ENCODE measurements around the gene SPATA22. TPM values are rescaled to one million over a fixed set of nuclear protein-coding genes. Genes with fewer than 3 reads are reported as not detected.
"Not testable (repeated sequence)": the region's sequence is repeated elsewhere in the genome, so short reads cannot be mapped to it uniquely, and the experiment has no call there.

SPATA22 gene
- total and polyA plus RNA-seq, 2 donors: 0.33 to 0.46 TPM

DNA sequence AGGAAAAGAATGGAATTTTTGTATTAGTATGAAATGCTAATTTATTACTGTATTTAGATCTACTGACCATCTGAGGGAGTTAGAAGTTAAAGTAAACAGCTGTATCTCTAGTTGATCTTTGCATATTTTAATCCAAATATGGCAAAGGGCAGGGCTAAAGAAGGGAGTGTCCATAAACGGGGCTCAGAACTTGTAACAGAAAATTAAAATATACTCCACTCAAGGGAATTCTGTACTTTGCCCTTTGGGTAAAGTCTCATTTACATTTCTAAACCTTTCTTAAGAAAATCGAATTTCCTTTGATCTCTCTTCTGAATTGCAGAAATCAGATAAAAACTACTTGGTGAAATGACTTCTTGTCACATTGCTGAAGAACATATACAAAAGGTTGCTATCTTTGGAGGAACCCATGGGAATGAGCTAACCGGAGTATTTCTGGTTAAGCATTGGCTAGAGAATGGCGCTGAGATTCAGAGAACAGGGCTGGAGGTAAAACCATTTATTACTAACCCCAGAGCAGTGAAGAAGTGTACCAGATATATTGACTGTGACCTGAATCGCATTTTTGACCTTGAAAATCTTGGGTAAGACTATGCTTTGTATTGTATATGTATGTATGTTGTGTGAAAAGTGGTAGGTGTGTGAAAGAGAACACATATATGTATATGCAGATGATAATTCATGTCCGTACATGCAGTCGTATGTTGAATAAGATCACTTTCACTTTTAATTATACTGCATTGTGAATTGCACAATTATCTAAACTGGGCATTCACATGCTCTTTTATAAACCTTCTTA is 4.4 kb upstream of the SPATA22 start, which contains the start of gene ASPA:
Gene ASPA, plus strand, starts transcription at position 186 of the 799 bp plus-strand sequence. Its CDS starts 163 bp downstream, at position 349.
- H3K4me3 ChIP-seq (ENCODE audit: low read length in 2 of 2): no peak within 1 kb of the TSS
- no peaks in the 10 kb centered on the region for H3K9me3 ChIP-seq (ENCODE audit: control insufficient read depth in 2 of 2, insufficient read depth in 1 of 2, low read length in 1 of 2)
- no peaks in the 10 kb centered on the region for H3K27me3 ChIP-seq (ENCODE audit: control insufficient read depth in 2 of 2, insufficient read depth in 1 of 2, low read length in 1 of 2)
- no peaks in the 10 kb centered on the region for H3K36me3 ChIP-seq (ENCODE audit: control insufficient read depth in 2 of 2, insufficient read depth in 2 of 2, low read length in 1 of 2)
- WGBS: 84% methylated on average over 7 of the region's 7 CpGs
- no peaks in the 10 kb centered on the region for H3K4me1 ChIP-seq (ENCODE audit: control insufficient read depth in 2 of 2, insufficient read depth in 2 of 2, low read length in 2 of 2)
- H3K27ac ChIP-seq (ENCODE audit: low read depth in 1 of 2, low read length in 1 of 2): no peak within 1 kb of the TSS
- no peak for DNase-seq (ENCODE audit: low read depth in 6 of 9, low spot score in 9 of 9)

DNA sequence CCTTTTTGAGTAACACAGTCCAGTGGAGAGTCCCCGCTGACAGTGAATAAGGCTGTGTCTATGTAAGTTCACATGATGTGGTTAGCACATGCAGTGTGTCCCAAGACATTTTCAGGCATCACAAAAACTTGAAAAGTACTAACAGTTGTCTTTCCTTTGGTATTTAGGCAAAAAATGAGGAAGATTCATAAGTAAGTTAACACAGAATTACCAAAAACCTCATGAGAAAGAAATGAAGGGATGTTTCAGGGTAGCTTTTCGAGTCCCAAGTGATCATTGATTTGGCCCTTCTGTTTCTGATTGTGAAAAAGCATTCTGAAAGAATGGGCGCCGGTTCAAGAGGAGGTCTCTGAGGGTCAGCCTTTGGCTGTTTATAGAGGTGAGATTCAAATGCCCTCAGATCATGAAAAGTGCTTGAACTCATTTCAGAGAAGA is 3.6 kb upstream of the SPATA22 start:
- H3K4me3 ChIP-seq (ENCODE audit: low read length in 2 of 2): no peak overlapping the region
- no peak overlapping the region for H3K27ac ChIP-seq (ENCODE audit: low read depth in 1 of 2, low read length in 1 of 2)
- WGBS: 80% methylated on average over 4 of the region's 4 CpGs

DNA sequence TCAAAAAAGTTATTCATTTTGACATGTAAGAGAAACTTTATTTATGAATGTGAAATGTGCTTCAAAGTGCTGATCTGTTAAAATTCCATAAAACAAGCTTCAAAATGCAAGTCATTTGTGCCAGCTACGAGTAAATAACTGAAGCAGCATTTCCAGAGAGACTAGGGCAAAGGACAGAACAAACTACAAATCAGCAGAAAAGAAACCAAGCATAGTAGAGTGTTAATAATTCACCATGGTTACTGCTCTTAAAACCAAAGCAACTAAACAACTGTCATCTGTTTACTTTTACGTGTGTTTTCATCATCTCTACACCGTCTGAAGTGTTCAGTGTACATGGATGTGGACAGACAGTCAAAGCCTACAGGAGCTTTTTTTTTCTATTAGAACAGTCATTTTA is 2.6 kb upstream of the SPATA22 start:
- no peaks in the 10 kb centered on the region for H3K27me3 ChIP-seq (ENCODE audit: control insufficient read depth in 2 of 2, insufficient read depth in 1 of 2, low read length in 1 of 2)
- no peak for DNase-seq (ENCODE audit: low read depth in 6 of 9, low spot score in 9 of 9)
- 83% methylated on average over 3 of the region's 3 CpGs for WGBS
- no peaks in the 10 kb centered on the region for H3K4me1 ChIP-seq (ENCODE audit: control insufficient read depth in 2 of 2, insufficient read depth in 2 of 2, low read length in 2 of 2)
- no peaks in the 10 kb centered on the region for H3K9me3 ChIP-seq (ENCODE audit: control insufficient read depth in 2 of 2, insufficient read depth in 1 of 2, low read length in 1 of 2)
- H3K27ac ChIP-seq (ENCODE audit: low read depth in 1 of 2, low read length in 1 of 2): no peak overlapping the region
- no peaks in the 10 kb centered on the region for H3K36me3 ChIP-seq (ENCODE audit: control insufficient read depth in 2 of 2, insufficient read depth in 2 of 2, low read length in 1 of 2)
- H3K4me3 ChIP-seq (ENCODE audit: low read length in 2 of 2): no peak overlapping the region

More for the DNA sequence above, 3.6 kb upstream of the SPATA22 start:
- H3K36me3 ChIP-seq (ENCODE audit: control insufficient read depth in 2 of 2, insufficient read depth in 2 of 2, low read length in 1 of 2): no peaks in the 10 kb centered on the region
- no peaks in the 10 kb centered on the region for H3K9me3 ChIP-seq (ENCODE audit: control insufficient read depth in 2 of 2, insufficient read depth in 1 of 2, low read length in 1 of 2)
- DNase-seq (ENCODE audit: low read depth in 6 of 9, low spot score in 9 of 9): no peak
- H3K27me3 ChIP-seq (ENCODE audit: control insufficient read depth in 2 of 2, insufficient read depth in 1 of 2, low read length in 1 of 2): no peaks in the 10 kb centered on the region
- H3K4me1 ChIP-seq (ENCODE audit: control insufficient read depth in 2 of 2, insufficient read depth in 2 of 2, low read length in 2 of 2): no peaks in the 10 kb centered on the region

DNA sequence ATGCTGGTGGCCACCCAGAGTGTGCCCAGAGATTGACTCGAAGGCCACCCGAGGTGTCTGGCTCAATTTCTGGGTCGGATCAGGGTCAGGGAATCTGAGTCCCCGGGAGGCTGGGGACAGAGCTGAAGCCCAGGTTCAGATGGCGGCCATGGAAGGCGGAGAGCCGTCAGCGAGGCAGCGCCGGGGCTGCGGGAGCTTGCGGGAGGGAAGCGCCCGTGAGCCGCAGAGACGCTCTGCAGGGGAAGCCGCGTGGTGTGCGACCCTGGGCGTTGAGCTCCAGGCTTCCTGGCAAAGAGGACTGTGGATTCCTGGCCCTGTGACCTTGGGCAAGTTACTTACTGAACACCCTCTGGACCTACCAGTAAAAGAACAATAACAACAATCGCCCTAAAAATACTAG is 518 bp upstream of the SPATA22 start:
- no peaks in the 10 kb centered on the region for H3K9me3 ChIP-seq (ENCODE audit: control insufficient read depth in 2 of 2, insufficient read depth in 1 of 2, low read length in 1 of 2)
- no peak overlapping the region for H3K4me3 ChIP-seq (ENCODE audit: low read length in 2 of 2)
- no peak overlapping the region for H3K27ac ChIP-seq (ENCODE audit: low read depth in 1 of 2, low read length in 1 of 2)
- no peaks in the 10 kb centered on the region for H3K4me1 ChIP-seq (ENCODE audit: control insufficient read depth in 2 of 2, insufficient read depth in 2 of 2, low read length in 2 of 2)
- no peaks in the 10 kb centered on the region for H3K36me3 ChIP-seq (ENCODE audit: control insufficient read depth in 2 of 2, insufficient read depth in 2 of 2, low read length in 1 of 2)
- DNase-seq (ENCODE audit: low read depth in 6 of 9, low spot score in 9 of 9): no peak
- 99% methylated on average over 21 of the region's 21 CpGs for WGBS
- H3K27me3 ChIP-seq (ENCODE audit: control insufficient read depth in 2 of 2, insufficient read depth in 1 of 2, low read length in 1 of 2): no peaks in the 10 kb centered on the region

DNA sequence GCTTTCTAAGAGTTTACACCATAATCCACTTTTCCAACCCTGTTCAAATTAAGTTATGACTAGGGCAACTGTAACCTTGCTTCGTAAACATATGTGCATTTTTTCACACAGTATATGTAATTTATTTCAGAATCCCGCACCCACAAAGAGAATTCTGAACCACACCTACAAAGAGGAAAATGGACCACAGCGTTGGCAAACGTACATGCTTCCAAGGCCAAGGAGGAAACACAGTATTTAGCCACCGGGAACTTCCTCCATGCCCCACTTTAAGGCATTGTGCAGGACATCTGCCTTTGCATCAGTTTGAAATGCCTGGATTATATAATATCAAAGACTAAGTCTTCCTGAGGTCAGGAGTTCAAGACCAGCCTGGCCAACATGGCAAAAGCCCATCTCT is 2.1 kb downstream of the SPATA22 start:
- Histone ChIP-seq H3K4me1 (ENCODE audit: control insufficient read depth in 2 of 2, insufficient read depth in 2 of 2, low read length in 2 of 2) (no peaks in the 10 kb centered on the region), H3K27me3 (ENCODE audit: control insufficient read depth in 2 of 2, insufficient read depth in 1 of 2, low read length in 1 of 2) (no peaks in the 10 kb centered on the region), H3K4me3 (ENCODE audit: low read length in 2 of 2) (no peak overlapping the region), H3K27ac (ENCODE audit: low read depth in 1 of 2, low read length in 1 of 2) (no peak overlapping the region), H3K36me3 (ENCODE audit: control insufficient read depth in 2 of 2, insufficient read depth in 2 of 2, low read length in 1 of 2) (no peaks in the 10 kb centered on the region), H3K9me3 (ENCODE audit: control insufficient read depth in 2 of 2, insufficient read depth in 1 of 2, low read length in 1 of 2) (no peaks in the 10 kb centered on the region)
- WGBS: 85% methylated on average over 5 of the region's 5 CpGs
- DNase-seq (ENCODE audit: low read depth in 6 of 9, low spot score in 9 of 9): no peak

DNA sequence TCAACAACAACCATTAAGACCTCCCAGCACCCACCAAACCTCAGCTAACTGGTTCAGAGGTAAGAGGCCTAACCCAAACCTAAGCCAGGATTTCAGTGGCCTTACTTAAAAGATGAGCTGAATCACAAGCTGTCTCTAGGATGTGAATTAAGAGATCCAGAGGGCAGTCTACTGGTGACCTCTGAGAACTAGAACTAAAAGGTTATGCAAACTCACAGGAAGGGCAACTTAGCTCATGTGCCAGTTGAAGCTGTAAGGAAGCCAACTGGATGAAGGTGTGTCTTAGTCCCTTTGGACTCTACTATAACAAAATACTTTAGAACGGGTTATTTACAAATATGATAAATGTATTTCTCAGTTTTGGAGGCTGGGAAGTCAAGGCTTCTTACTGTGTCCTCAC is 5.3 kb downstream of the SPATA22 start:
- H3K4me3 ChIP-seq (ENCODE audit: low read length in 2 of 2); H3K27me3 ChIP-seq (ENCODE audit: control insufficient read depth in 2 of 2, insufficient read depth in 1 of 2, low read length in 1 of 2); H3K27ac ChIP-seq (ENCODE audit: low read depth in 1 of 2, low read length in 1 of 2); H3K4me1 ChIP-seq (ENCODE audit: control insufficient read depth in 2 of 2, insufficient read depth in 2 of 2, low read length in 2 of 2); DNase-seq (ENCODE audit: low read depth in 6 of 9, low spot score in 9 of 9); H3K9me3 ChIP-seq (ENCODE audit: control insufficient read depth in 2 of 2, insufficient read depth in 1 of 2, low read length in 1 of 2); H3K36me3 ChIP-seq (ENCODE audit: control insufficient read depth in 2 of 2, insufficient read depth in 2 of 2, low read length in 1 of 2): not testable (repeated sequence)
- WGBS: 98% methylated on average over 1 of the region's 1 CpG

DNA sequence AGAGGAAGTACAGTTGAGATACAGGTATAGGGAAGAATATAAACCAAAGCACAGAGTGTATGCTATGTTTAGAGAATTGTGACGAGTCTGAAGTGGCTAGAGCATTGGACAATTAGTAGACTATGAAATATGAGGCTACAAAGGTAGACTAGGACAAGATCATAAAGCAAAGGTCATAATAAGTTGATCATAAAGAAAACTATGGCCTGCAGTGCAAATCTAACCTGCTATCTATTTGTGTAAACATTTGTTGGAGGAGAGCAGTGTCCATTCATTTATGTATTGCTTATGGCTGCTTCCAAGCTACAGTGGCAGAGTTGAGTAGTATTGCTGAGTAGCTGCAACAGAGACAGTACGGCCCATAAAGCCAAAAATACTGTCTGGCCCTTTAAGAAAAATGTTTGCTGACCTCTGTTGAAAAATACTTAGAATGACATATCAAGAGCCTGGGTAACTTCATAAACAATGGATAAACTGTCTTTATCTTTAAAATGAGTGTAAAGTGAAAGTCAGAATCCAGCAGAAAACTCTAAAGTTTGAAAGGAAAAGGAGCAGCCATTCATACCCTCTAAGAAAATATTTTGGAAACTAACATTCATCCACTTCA is 23.5 kb downstream of the SPATA22 start:
- Histone ChIP-seq H3K4me1 (ENCODE audit: control insufficient read depth in 2 of 2, insufficient read depth in 2 of 2, low read length in 2 of 2) (no peaks in the 10 kb centered on the region), H3K9me3 (ENCODE audit: control insufficient read depth in 2 of 2, insufficient read depth in 1 of 2, low read length in 1 of 2) (no peaks in the 10 kb centered on the region), H3K4me3 (ENCODE audit: low read length in 2 of 2) (no peak overlapping the region), H3K27ac (ENCODE audit: low read depth in 1 of 2, low read length in 1 of 2) (no peak overlapping the region), H3K27me3 (ENCODE audit: control insufficient read depth in 2 of 2, insufficient read depth in 1 of 2, low read length in 1 of 2) (no peaks in the 10 kb centered on the region), H3K36me3 (ENCODE audit: control insufficient read depth in 2 of 2, insufficient read depth in 2 of 2, low read length in 1 of 2) (no peaks in the 10 kb centered on the region)
- DNase-seq (ENCODE audit: low read depth in 6 of 9, low spot score in 9 of 9): no peak
- 74% methylated on average over 2 of the region's 2 CpGs for WGBS

DNA sequence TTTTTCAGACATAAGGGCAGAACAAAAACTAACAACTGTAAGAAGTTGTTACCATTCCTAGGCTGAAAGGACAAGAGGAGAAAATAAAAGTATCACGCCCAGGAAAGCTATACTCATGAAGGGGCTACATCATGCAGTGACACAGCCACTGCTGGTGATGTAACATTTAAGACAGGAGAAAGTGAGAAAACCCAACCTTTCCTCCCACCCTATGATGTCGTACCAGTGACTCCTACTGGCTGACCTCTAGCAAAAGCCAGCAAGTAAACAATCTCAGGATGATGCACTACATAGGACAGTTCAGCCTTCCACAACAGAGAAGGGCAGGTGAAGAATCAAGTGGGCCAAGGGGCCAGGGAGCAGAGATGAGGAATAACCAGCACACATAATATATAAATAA is 24.0 kb downstream of the SPATA22 start:
- Histone ChIP-seq H3K9me3 (ENCODE audit: control insufficient read depth in 2 of 2, insufficient read depth in 1 of 2, low read length in 1 of 2) (no peaks in the 10 kb centered on the region), H3K36me3 (ENCODE audit: control insufficient read depth in 2 of 2, insufficient read depth in 2 of 2, low read length in 1 of 2) (no peaks in the 10 kb centered on the region), H3K27ac (ENCODE audit: low read depth in 1 of 2, low read length in 1 of 2) (no peak overlapping the region), H3K4me3 (ENCODE audit: low read length in 2 of 2) (no peak overlapping the region), H3K27me3 (ENCODE audit: control insufficient read depth in 2 of 2, insufficient read depth in 1 of 2, low read length in 1 of 2) (no peaks in the 10 kb centered on the region), H3K4me1 (ENCODE audit: control insufficient read depth in 2 of 2, insufficient read depth in 2 of 2, low read length in 2 of 2) (no peaks in the 10 kb centered on the region)
- peak in 2 of 9 donors; percentile 4 to 12 for DNase-seq (ENCODE audit: low read depth in 6 of 9, low spot score in 9 of 9)
- 41% methylated on average over 2 of the region's 2 CpGs for WGBS

DNA sequence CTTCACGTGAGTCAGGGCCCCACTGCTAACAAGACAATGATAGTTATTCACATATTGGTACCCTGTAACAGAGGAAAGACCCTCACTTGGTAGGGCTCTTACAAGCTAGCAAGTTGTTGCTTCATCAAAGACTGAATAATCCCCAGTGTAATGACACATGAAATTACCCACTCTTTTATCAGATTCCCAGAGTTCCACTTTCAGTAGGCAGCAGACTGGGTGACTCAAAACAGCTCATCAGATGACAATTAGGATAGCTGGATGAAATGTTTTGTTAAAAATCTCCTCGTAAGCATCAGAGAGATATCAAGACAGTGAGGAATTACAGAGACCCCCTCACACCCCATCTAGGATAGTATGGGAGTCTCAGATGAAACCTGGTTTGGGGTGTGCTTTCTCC is 31.2 kb downstream of the SPATA22 start:
- Histone ChIP-seq H3K27me3 (ENCODE audit: control insufficient read depth in 2 of 2, insufficient read depth in 1 of 2, low read length in 1 of 2) (no peaks in the 10 kb centered on the region), H3K27ac (ENCODE audit: low read depth in 1 of 2, low read length in 1 of 2) (no peak overlapping the region), H3K9me3 (ENCODE audit: control insufficient read depth in 2 of 2, insufficient read depth in 1 of 2, low read length in 1 of 2) (no peaks in the 10 kb centered on the region), H3K4me1 (ENCODE audit: control insufficient read depth in 2 of 2, insufficient read depth in 2 of 2, low read length in 2 of 2) (no peaks in the 10 kb centered on the region), H3K4me3 (ENCODE audit: low read length in 2 of 2) (no peak overlapping the region), H3K36me3 (ENCODE audit: control insufficient read depth in 2 of 2, insufficient read depth in 2 of 2, low read length in 1 of 2) (no peaks in the 10 kb centered on the region)
- WGBS: 95% methylated on average over 2 of the region's 2 CpGs
- DNase-seq (ENCODE audit: low read depth in 6 of 9, low spot score in 9 of 9): no peak

All from thymus (tissue), 11 donors.